Fibroblast of lung (primary cell): Measurements from ENCODE around the gene MKRN2. TPM values are rescaled to one million over a fixed set of nuclear protein-coding genes. Genes with fewer than 3 reads are reported as not detected.

Experiments used
- DNase-seq, 2 donors: peaks; one replicate each; pipeline versions ENCODE4 v3.0.0 to v3.0.0-alpha.2; 2010; ENCODE audit warnings: low read depth in 2 of 2
- H2AFZ ChIP-seq: 2 replicates; pipeline ENCODE4 v1.5.1; 2012; ENCODE audit warnings: low read length, control low read depth, inconsistent platforms
- H3K27ac ChIP-seq: 2 replicates; pipeline ENCODE4 v1.5.1; 2011; ENCODE audit warnings: low read length, control low read depth; ENCODE audit not compliant: insufficient read depth
- H3K27me3 ChIP-seq: 2 replicates; pipeline ENCODE4 v1.5.1; 2011; ENCODE audit warnings: mild to moderate bottlenecking, low read length; ENCODE audit not compliant: control insufficient read depth, insufficient read depth
- H3K36me3 ChIP-seq: 2 replicates; pipeline ENCODE4 v1.5.1; 2011; ENCODE audit warnings: low read length; ENCODE audit not compliant: control insufficient read depth, insufficient read depth
- H3K4me1 ChIP-seq: 2 replicates; pipeline ENCODE4 v1.5.1; 2011; ENCODE audit warnings: low read length; ENCODE audit not compliant: control insufficient read depth, insufficient read depth; ENCODE audit errors: extremely low read depth
- H3K4me2 ChIP-seq: 2 replicates; pipeline ENCODE4 v1.5.1; 2011; ENCODE audit warnings: low read length, control low read depth; ENCODE audit not compliant: insufficient read depth; ENCODE audit errors: extremely low read depth
- H3K4me3 ChIP-seq, 4 experiments: fragments of 200-600 bp in 1 of 4; sonication (generic) in 1 of 4; replicated peaks in 1 of 4; 2 replicates each; pipeline ENCODE4 v1.5.1; 2011 to 2016; ENCODE audit warnings: low read length in 4 of 4, low read depth in 3 of 4, mild to moderate bottlenecking in 3 of 4, control low read depth in 2 of 4, inconsistent platforms in 1 of 4, mixed read lengths in 1 of 4; ENCODE audit not compliant: insufficient read depth in 1 of 4; ENCODE audit errors: control extremely low read depth in 1 of 4
- H3K79me2 ChIP-seq: 2 replicates; pipeline ENCODE4 v1.5.1; 2012; ENCODE audit warnings: mild to moderate bottlenecking, low read length, inconsistent platforms; ENCODE audit not compliant: control insufficient read depth, insufficient read depth
- H3K9ac ChIP-seq: 2 replicates; pipeline ENCODE4 v1.5.1; 2011; ENCODE audit warnings: mild to moderate bottlenecking, low read length, control low read depth; ENCODE audit not compliant: insufficient read depth
- H3K9me3 ChIP-seq: 2 replicates; pipeline ENCODE4 v1.5.1; 2012; ENCODE audit warnings: low read depth, low read length; ENCODE audit not compliant: control insufficient read depth, insufficient read depth
- H4K20me1 ChIP-seq: 2 replicates; pipeline ENCODE4 v1.5.1; 2011; ENCODE audit warnings: low read length; ENCODE audit not compliant: control insufficient read depth, insufficient read depth; ENCODE audit errors: extremely low read depth
- EZH2 ChIP-seq: IDR thresholded peaks from 2 replicates; pipeline ENCODE4 v1.5.1; 2012; ENCODE audit warnings: low read length, control low read depth, mild to moderate bottlenecking; ENCODE audit errors: missing control alignments
- polyA plus RNA-seq, 2 donors: library from polyadenylated mRNA; depleted of rRNA in 1 of 2; stranded (reverse) in 1 of 2; unstranded in 1 of 2; fragments of >200 nt; gene quantifications; 2 replicates each; pipeline ENCODE4 v1.2.1, GENCODE V29; 2011 to 2012; ENCODE audit warnings: missing spikeins in 1 of 2
- total RNA-seq: library from RNA; depleted of rRNA; stranded (reverse); fragments of >200 nt; gene quantifications from 2 replicates; pipeline ENCODE4 v1.2.1, GENCODE V29; 2014
- TF ChIP-seq, protein P1 (sequence below), 2 donors: IDR thresholded peaks in 1 of 2; conservative IDR thresholded peaks in 1 of 2; 1 replicate in 1 of 2; 2 replicates in 1 of 2; pipeline ENCODE4 v1.5.1; 2011 to 2012; ENCODE audit warnings: low read length in 2 of 2, control low read depth in 1 of 2, inconsistent platforms in 1 of 2, low read depth in 1 of 2, mild to moderate bottlenecking in 1 of 2

Gene MKRN2
- total and polyA plus RNA-seq, 2 donors (not counting 1 experiment from before 2014, with no cell fraction given), result 37.7 to 48.1 TPM

DNA sequence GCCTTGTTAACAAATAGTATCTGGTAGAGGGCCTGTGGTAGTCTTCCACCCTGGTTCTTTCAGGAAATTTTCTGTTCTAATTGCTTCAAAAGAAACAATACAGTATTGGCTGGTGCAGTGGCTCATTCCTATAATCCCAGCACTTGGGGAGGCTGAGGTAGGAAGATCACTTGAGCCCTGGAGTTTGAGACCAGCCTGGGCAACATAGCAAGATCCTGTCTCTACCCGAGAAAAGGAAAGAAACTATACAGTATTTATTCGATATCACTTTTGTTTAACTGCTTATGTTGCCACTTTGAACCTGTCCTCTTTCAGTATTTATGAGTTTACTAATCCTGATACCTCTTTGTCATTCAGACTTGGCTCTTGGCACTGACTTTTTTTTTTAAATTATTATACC, 4.5 kb downstream of the MKRN2 start:
- no peaks in the 10 kb centered on the region for H3K9me3 ChIP-seq
- no peak overlapping the region for H3K4me3 ChIP-seq
- no peaks in the 10 kb centered on the region for H3K36me3 ChIP-seq
- peaks cover 2% of the 10 kb centered on the region for H4K20me1 ChIP-seq
- peaks cover 89% of the 10 kb centered on the region for H3K79me2 ChIP-seq
- H3K27ac ChIP-seq, result no peak overlapping the region
- TF ChIP-seq, protein P1, sequence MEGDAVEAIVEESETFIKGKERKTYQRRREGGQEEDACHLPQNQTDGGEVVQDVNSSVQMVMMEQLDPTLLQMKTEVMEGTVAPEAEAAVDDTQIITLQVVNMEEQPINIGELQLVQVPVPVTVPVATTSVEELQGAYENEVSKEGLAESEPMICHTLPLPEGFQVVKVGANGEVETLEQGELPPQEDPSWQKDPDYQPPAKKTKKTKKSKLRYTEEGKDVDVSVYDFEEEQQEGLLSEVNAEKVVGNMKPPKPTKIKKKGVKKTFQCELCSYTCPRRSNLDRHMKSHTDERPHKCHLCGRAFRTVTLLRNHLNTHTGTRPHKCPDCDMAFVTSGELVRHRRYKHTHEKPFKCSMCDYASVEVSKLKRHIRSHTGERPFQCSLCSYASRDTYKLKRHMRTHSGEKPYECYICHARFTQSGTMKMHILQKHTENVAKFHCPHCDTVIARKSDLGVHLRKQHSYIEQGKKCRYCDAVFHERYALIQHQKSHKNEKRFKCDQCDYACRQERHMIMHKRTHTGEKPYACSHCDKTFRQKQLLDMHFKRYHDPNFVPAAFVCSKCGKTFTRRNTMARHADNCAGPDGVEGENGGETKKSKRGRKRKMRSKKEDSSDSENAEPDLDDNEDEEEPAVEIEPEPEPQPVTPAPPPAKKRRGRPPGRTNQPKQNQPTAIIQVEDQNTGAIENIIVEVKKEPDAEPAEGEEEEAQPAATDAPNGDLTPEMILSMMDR (conservative IDR thresholded peaks at IDR 0.05 in 1 of 2, IDR thresholded peaks at IDR 0.05 in 1 of 2; ENCODE audit: low read depth in 1 of 2, low read length in 2 of 2), result no peak
- no peak for TF ChIP-seq EZH2
- H3K4me1 ChIP-seq, result peaks cover 4% of the 10 kb centered on the region
- H3K9ac ChIP-seq, result no peak overlapping the region
- no peak for DNase-seq
- no peak overlapping the region for H2AFZ ChIP-seq
- no peak overlapping the region for H3K4me2 ChIP-seq
- no peaks in the 10 kb centered on the region for H3K27me3 ChIP-seq

DNA sequence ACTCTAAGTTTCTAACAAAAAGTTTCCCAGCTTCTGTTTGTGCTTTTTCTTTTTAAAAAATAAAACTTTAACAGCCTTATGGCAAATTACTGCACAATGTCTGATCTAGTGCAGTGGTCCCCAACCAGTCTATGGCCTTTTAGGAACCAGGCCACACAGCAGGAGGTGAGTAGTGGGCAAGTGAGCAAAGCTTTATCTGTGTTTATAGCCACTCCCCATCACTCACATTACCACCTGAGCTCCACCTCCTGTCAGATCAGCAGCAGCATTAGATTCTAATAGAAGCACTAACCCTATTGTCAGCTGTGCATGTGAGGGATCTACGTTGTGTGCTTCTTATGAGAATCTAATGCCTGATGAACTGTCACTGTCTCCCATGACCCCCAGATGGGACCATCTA, 5.6 kb downstream of the MKRN2 start:
- Histone ChIP-seq H4K20me1 (peaks cover 2% of the 10 kb centered on the region), H3K4me1 (peaks cover 4% of the 10 kb centered on the region), H3K79me2 (peaks cover 91% of the 10 kb centered on the region), H2AFZ (no peak overlapping the region), H3K9ac (no peak overlapping the region), H3K9me3 (no peaks in the 10 kb centered on the region), H3K27ac (no peak overlapping the region), H3K4me3 (no peak overlapping the region), H3K27me3 (no peaks in the 10 kb centered on the region), H3K4me2 (no peak overlapping the region), H3K36me3 (no peaks in the 10 kb centered on the region)
- TF ChIP-seq, protein P1 (conservative IDR thresholded peaks at IDR 0.05 in 1 of 2, IDR thresholded peaks at IDR 0.05 in 1 of 2; ENCODE audit: low read depth in 1 of 2, low read length in 2 of 2), result no peak
- TF ChIP-seq EZH2, result no peak
- no peak for DNase-seq

DNA sequence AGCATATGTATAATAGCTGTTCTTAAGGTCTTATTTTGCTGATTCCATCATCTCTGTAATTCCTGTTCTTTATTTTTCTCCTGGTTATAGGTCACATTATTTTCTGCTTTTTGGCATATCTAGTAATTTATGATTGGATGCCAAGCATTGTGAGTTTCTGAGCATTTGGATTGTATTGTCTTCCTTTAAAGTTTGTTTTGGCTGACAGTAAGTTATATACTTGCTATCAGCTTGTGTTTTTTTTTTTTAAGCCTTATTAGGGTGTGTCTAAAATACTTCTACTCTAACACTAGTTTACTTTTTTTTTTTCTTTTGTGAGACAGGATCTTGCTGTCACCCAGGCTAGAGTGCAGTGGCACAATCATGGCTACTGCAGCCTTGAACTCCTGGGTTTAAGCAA, 10.1 kb downstream of the MKRN2 start:
- Histone ChIP-seq H3K9me3 (no peaks in the 10 kb centered on the region), H3K79me2 (peaks cover 65% of the 10 kb centered on the region), H3K36me3 (peaks cover 13% of the 10 kb centered on the region), H3K27ac (no peak overlapping the region), H4K20me1 (no peaks in the 10 kb centered on the region), H2AFZ (no peak overlapping the region), H3K4me1 (peaks cover 4% of the 10 kb centered on the region), H3K4me2 (no peak overlapping the region), H3K9ac (no peak overlapping the region), H3K4me3 (no peak overlapping the region), H3K27me3 (no peaks in the 10 kb centered on the region)
- DNase-seq, result no peak
- no peak for TF ChIP-seq EZH2
